GM18520 (cell line): ENCODE results near the gene PARS2.
"Not testable (repeated sequence)": the region's sequence is repeated elsewhere in the genome, so short reads cannot be mapped to it uniquely, and the experiment has no call there.

Experiments used
- ATAC-seq: cut with Tn5 transposase; IDR thresholded peaks from one replicate; pipeline ENCODE4 v1.9.1; 2021; ENCODE audit not compliant: unreplicated experiment

Gene PARS2

GRCh38 chr1:54775828-54776721 lies 11.8 kb upstream of the PARS2 start:
- ATAC-seq, result not testable (repeated sequence)

- no peak for ATAC-seq
Measured at GRCh38 chr1:54774820-54775498, 10.6 kb upstream of the PARS2 start.

- no peak for ATAC-seq
Measured at GRCh38 chr1:54772951-54773350, 8.6 kb upstream of the PARS2 start.

- no peak for ATAC-seq
Measured at GRCh38 chr1:54768093-54768492, 3.8 kb upstream of the PARS2 start.

GRCh38 chr1:54767526-54767925 lies 3.2 kb upstream of the PARS2 start:
- ATAC-seq, result no peak

- no peak for ATAC-seq
Measured at GRCh38 chr1:54766726-54767125, 2.4 kb upstream of the PARS2 start.

GRCh38 chr1:54764922-54765561 lies 719 bp upstream of the PARS2 start:
- peak; percentile 3 for ATAC-seq

GRCh38 chr1:54763816-54764132 lies 549 bp downstream of the PARS2 start:
- ATAC-seq, result no peak

GRCh38 chr1:54758678-54759348 lies 5.5 kb downstream of the PARS2 start:
- no peak for ATAC-seq

GRCh38 chr1:54757833-54758232 lies 6.5 kb downstream of the PARS2 start:
- ATAC-seq, result no peak

GRCh38 chr1:54754486-54755285 lies 9.6 kb downstream of the PARS2 start:
- no peak for ATAC-seq

- ATAC-seq, result no peak
Measured at GRCh38 chr1:54754045-54754444, 10.3 kb downstream of the PARS2 start.

GRCh38 chr1:54751426-54751825 lies 12.9 kb downstream of the PARS2 start:
- ATAC-seq, result no peak

- ATAC-seq, result no peak
Measured at GRCh38 chr1:54750596-54750995, 13.7 kb downstream of the PARS2 start.

GRCh38 chr1:54748094-54748835 lies 16.1 kb downstream of the PARS2 start:
- ATAC-seq, result no peak

GRCh38 chr1:54745864-54746263 lies 18.5 kb downstream of the PARS2 start:
- ATAC-seq, result no peak

- no peak for ATAC-seq
Measured at GRCh38 chr1:54745274-54745673, 19.0 kb downstream of the PARS2 start.

GRCh38 chr1:54744696-54745095 lies 19.6 kb downstream of the PARS2 start:
- ATAC-seq, result no peak

GRCh38 chr1:54743416-54744226 lies 20.7 kb downstream of the PARS2 start:
- ATAC-seq, result no peak
